Spleen (tissue), 11 donors: ENCODE data around the gene DCXR. TPM values are rescaled to one million over a fixed set of nuclear protein-coding genes. Genes with fewer than 3 reads are reported as not detected.

Experiments used
- DNase-seq: peaks from one replicate; pipeline ENCODE4 v3.0.0-alpha.2; 2020
- H3K27ac ChIP-seq, 8 donors: fragments of 200-600 bp; sonication (generic) in 7 of 8; 1 replicate in 4 of 8; 2 replicates in 4 of 8; pipeline versions ENCODE4 v1.5.0 to v1.8.0; 2016 to 2021; ENCODE audit warnings: inconsistent platforms in 4 of 8, mild to moderate bottlenecking in 4 of 8, moderate library complexity in 1 of 8
- H3K27me3 ChIP-seq, 7 donors: fragments of 200-600 bp; sonication (generic) in 6 of 7; replicated peaks in 1 of 7; 1 replicate in 4 of 7; 2 replicates in 3 of 7; pipeline versions ENCODE4 v1.5.0 to v1.8.0; 2016 to 2021; ENCODE audit warnings: inconsistent platforms in 3 of 7, mild to moderate bottlenecking in 1 of 7
- H3K36me3 ChIP-seq, 6 donors: fragments of 200-600 bp; sonication (generic) in 5 of 6; 1 replicate in 4 of 6; 2 replicates in 2 of 6; pipeline versions ENCODE4 v1.5.0 to v1.8.0; 2016 to 2021; ENCODE audit warnings: inconsistent platforms in 2 of 6
- H3K4me1 ChIP-seq, 6 donors: fragments of 200-600 bp; sonication (generic) in 5 of 6; 1 replicate in 3 of 6; 2 replicates in 3 of 6; pipeline versions ENCODE4 v1.5.0 to v1.8.0; 2016 to 2021; ENCODE audit warnings: inconsistent platforms in 3 of 6
- H3K4me3 ChIP-seq, 8 donors: fragments of 200-600 bp; sonication (generic) in 7 of 8; 1 replicate in 4 of 8; 2 replicates in 4 of 8; pipeline versions ENCODE4 v1.5.0 to v1.8.0; 2016 to 2021; ENCODE audit warnings: inconsistent platforms in 4 of 8, mild to moderate bottlenecking in 4 of 8, moderate library complexity in 2 of 8
- H3K9me3 ChIP-seq, 8 donors: fragments of 200-600 bp; sonication (generic) in 7 of 8; 1 replicate in 4 of 8; 2 replicates in 4 of 8; pipeline versions ENCODE4 v1.5.0 to v1.8.0; 2016 to 2021; ENCODE audit warnings: inconsistent platforms in 4 of 8
- CTCF ChIP-seq, 11 experiments: fragments of 200-600 bp in 7 of 11; fragments of 450-650 bp in 4 of 11; sonication (generic) in 4 of 11; IDR thresholded peaks in 8 of 11; conservative IDR thresholded peaks in 3 of 11; 1 replicate in 7 of 11; 2 replicates in 4 of 11; pipeline versions ENCODE4 v1.4.0 to v1.8.0; 2016 to 2021; ENCODE audit warnings: antibody characterized with exemption in 11 of 11, inconsistent platforms in 4 of 11, mild to moderate bottlenecking in 1 of 11
- POLR2A ChIP-seq, 3 donors: fragments of 450-650 bp; IDR thresholded peaks; one replicate each; pipeline ENCODE4 v1.5.1; 2017; ENCODE audit warnings: antibody characterized with exemption in 3 of 3, mild to moderate bottlenecking in 1 of 3
- POLR2AphosphoS5 ChIP-seq, 3 donors: sonication (generic); formaldehyde crosslinking; IDR thresholded peaks; one replicate each; pipeline ENCODE4 v1.5.1; 2017; ENCODE audit warnings: antibody characterized with exemption in 3 of 3
- WGBS, 5 donors: extraction: QIAGEN DNeasy Blood & Tissue Kit in 3 of 5; methylation state at CpG; one replicate each; pipeline versions ENCODE4 v1.1.5 to v1.1.7; 2013 to 2018; 5-methylcytosine and 5-hydroxymethylcytosine counted together
- intact Hi-C: fragments of 100-400 bp; cut with DNase I; formaldehyde crosslinking; loops from one replicate; pipeline ENCODE4 v1.15.0; 2023; ENCODE audit warnings: low total_unique reads
- polyA plus RNA-seq, 3 donors: library from polyadenylated mRNA; stranded (reverse); fragments of 200-250 nt; gene quantifications; one replicate each; pipeline ENCODE4 v1.2.1, GENCODE V29; 2013
- total RNA-seq, 7 donors: library from RNA; depleted of rRNA in 3 of 7; stranded (reverse); fragments of >200 nt in 3 of 7; fragmentation: NEBNext Ultra II Directional in 4 of 7; extraction: Animal tissue kit (Norgen Biotek cat#: 25700) in 4 of 7; gene quantifications; one replicate each; pipeline versions ENCODE4 v1.1.0 to v1.2.1, GENCODE V29; 2016 to 2021
- donor health status: healthy with polysubstance abuse.
- donor health status: DM: no; HTN: no; CAD: no; lungs with moderate emphysema.
- donor health status: DM: no; HTN: no; CAD: no.
- donor health status: Bipolar disorder and iron deficiency.
- donor health status: healthy.
- donor health status: DM: no; HTN: no; CAD: no.
- donor health status: DM: yes; HTN: yes; CAD: no.

DCXR gene
- total and polyA plus RNA-seq, 10 donors = 44.2 to 88.0 (median 61.0) TPM

GRCh38 chr17:82023447-82024241 is 13.9 kb downstream of the DCXR start:
- intact Hi-C loops = loop anchor here (5.0 kb wide), 1 partner anchor 66 kb away; no protein-coding TSS in a partner anchor
- TF ChIP-seq POLR2A (IDR thresholded peaks at IDR 0.05) (no peak), CTCF (IDR thresholded peaks at IDR 0.05 in 8 of 11, conservative IDR thresholded peaks at IDR 0.05 in 3 of 11) (no peak), POLR2AphosphoS5 (IDR thresholded peaks at IDR 0.05) (no peak)
- WGBS, 5 donors = 4 to 22% (median 6%) methylated on average over 14 to 55 of the region's 55 CpGs
- H3K4me3 ChIP-seq = peak overlapping the region; percentile 75 to 99 (median 88)
- H3K4me1 ChIP-seq = peaks cover 25 to 55% (median 36%) of the 10 kb centered on the region in 6 donors
- no peaks in the 10 kb centered on the region for H3K27me3 ChIP-seq
- DNase-seq = no peak
- peak overlapping the region in 5 of 8 donors; percentile 39 to 88 (median 63) for H3K27ac ChIP-seq
- H3K9me3 ChIP-seq = no peaks in the 10 kb centered on the region
- H3K36me3 ChIP-seq = peaks cover 0 to 40% (median 4%) of the 10 kb centered on the region in 6 donors

GRCh38 chr17:82022981-82023446 is 14.5 kb downstream of the DCXR start, which contains the start of gene LRRC45:
LRRC45 (plus strand) TSS chr17:82023305; CDS start chr17:82023644, 339 bp downstream.
- TF ChIP-seq CTCF (IDR thresholded peaks at IDR 0.05 in 8 of 11, conservative IDR thresholded peaks at IDR 0.05 in 3 of 11) (peak in 2 of 11 experiments; percentile 6 to 23), POLR2AphosphoS5 (IDR thresholded peaks at IDR 0.05) (peak in 2 of 3 donors; percentile 58 to 79), POLR2A (IDR thresholded peaks at IDR 0.05) (no peak)
- Histone ChIP-seq H3K9me3 (no peaks in the 10 kb centered on the region), H3K4me3 (peak within 1 kb of the TSS; percentile 75 to 99 (median 91)), H3K27ac (peak within 1 kb of the TSS; percentile 4 to 88 (median 73)), H3K36me3 (peaks cover 0 to 40% (median 8%) of the 10 kb centered on the region in 6 donors), H3K4me1 (peaks cover 25 to 55% (median 36%) of the 10 kb centered on the region in 6 donors), H3K27me3 (no peaks in the 10 kb centered on the region)
- intact Hi-C loops = loop anchor here (5.0 kb wide), 1 partner anchor 66 kb away; no protein-coding TSS in a partner anchor
- peak; percentile 99 for DNase-seq
- WGBS, 5 donors = 0 to 1% (median 0%) methylated on average over 21 to 42 of the region's 42 CpGs; no CpG with 5 or more reads in 1 of the 5 donors

GRCh38 chr17:82022310-82022980 is 15.1 kb downstream of the DCXR start, which contains the start of gene CENPX:
CENPX (minus strand) TSS chr17:82022878; CDS start chr17:82022861, 17 bp downstream.
- H3K27ac ChIP-seq = peak within 1 kb of the TSS; percentile 4 to 88 (median 73)
- H3K27me3 ChIP-seq = no peaks in the 10 kb centered on the region
- no peaks in the 10 kb centered on the region for H3K9me3 ChIP-seq
- intact Hi-C loops = loop anchor here (5.0 kb wide), 1 partner anchor 65 kb away; no protein-coding TSS in a partner anchor
- TF ChIP-seq POLR2A (IDR thresholded peaks at IDR 0.05) = no peak
- no peak for TF ChIP-seq CTCF (IDR thresholded peaks at IDR 0.05 in 8 of 11, conservative IDR thresholded peaks at IDR 0.05 in 3 of 11)
- TF ChIP-seq POLR2AphosphoS5 (IDR thresholded peaks at IDR 0.05) = peak; percentile 77 to 85 (median 83)
- peak within 1 kb of the TSS; percentile 75 to 99 (median 91) for H3K4me3 ChIP-seq
- peaks cover 0 to 40% (median 8%) of the 10 kb centered on the region in 6 donors for H3K36me3 ChIP-seq
- peaks cover 25 to 55% (median 36%) of the 10 kb centered on the region in 6 donors for H3K4me1 ChIP-seq
- 0% methylated on average over 15 to 64 of the region's 64 CpGs for WGBS, 5 donors
- DNase-seq = peak; percentile 87
